ENCODE data around the gene HSPA1L. TPM values are rescaled to one million over a fixed set of nuclear protein-coding genes. Genes with fewer than 3 reads are reported as not detected.
"Not testable (repeated sequence)": the region's sequence is repeated elsewhere in the genome, so short reads cannot be mapped to it uniquely, and the experiment has no call there.

HSPA1L gene
- total RNA-seq, 3 donors from 2014 or later: 1.2 to 3.4 (median 1.3) TPM

DNA sequence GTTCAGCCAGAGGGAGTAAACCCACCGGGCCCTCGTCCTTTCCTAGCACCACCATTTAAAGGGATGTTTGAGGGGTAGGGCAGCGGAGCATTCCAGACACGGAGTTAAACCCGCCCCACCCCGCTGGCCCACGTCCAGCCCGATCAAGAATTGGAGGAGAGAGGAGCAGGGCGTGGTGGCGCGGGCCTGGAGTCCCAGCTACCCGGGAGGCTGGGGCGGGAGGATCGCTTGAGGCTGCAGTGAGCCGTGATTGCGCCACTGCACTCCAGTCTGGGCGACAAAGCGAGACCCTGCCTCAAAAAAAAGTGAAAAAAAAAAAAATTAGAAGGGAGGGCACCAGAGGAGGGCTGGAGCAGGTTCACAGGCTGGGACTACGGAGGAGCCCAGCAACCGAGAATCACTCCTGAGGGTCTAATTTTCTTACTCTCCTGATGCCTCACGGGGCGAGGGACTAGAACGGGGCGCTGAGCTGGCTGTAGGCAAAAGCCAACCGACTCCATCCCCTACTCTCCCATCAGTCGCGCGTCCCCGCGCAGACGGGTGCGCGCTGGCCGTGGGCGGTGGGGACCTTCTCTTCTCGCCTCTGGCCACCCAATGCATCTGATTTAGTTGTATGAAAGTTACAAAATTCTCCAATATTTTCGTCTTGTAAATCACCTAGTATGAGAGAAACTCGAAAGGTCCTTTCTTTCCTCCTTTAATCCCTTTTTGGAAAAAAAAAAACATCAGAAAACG, 6.4 kb upstream of the HSPA1L start:
- peak; percentile 62 for ATAC-seq
- Histone ChIP-seq H3K4me1 (ENCODE audit: low read depth) (peaks cover 67% of the 10 kb centered on the region), H3K9me3 (no peaks in the 10 kb centered on the region), H3K36me3 (ENCODE audit: low read depth) (no peaks in the 10 kb centered on the region), H3K4me3 (peak overlapping the region; percentile 17)
- intact Hi-C loops (cut with DNase I, micrococcal nuclease): no loop called here
- TF ChIP-seq, protein P1, sequence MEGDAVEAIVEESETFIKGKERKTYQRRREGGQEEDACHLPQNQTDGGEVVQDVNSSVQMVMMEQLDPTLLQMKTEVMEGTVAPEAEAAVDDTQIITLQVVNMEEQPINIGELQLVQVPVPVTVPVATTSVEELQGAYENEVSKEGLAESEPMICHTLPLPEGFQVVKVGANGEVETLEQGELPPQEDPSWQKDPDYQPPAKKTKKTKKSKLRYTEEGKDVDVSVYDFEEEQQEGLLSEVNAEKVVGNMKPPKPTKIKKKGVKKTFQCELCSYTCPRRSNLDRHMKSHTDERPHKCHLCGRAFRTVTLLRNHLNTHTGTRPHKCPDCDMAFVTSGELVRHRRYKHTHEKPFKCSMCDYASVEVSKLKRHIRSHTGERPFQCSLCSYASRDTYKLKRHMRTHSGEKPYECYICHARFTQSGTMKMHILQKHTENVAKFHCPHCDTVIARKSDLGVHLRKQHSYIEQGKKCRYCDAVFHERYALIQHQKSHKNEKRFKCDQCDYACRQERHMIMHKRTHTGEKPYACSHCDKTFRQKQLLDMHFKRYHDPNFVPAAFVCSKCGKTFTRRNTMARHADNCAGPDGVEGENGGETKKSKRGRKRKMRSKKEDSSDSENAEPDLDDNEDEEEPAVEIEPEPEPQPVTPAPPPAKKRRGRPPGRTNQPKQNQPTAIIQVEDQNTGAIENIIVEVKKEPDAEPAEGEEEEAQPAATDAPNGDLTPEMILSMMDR (IDR thresholded peaks at IDR 0.05): no peak
- peak; percentile 93 to 95 (median 93) for DNase-seq

DNA sequence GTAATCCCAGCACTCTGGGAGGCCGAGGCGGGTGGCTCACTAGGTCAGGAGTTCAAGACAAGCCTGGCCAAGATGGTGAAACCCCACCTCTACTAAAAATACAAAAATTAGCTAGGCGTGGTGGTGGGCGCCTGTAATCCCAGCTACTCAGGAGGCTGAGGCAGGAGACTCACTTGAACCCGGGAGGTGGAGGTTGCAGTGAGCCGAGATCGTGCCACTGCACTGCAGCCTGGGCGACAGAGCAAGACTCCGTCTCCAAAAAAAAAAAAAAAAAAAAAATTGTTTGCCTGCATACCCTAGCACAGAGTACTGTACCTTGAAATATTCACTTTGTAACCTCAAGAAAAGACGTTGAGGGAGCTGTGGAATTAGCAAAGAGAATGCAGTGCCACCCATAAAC, 5.3 kb upstream of the HSPA1L start:
- H3K4me1 ChIP-seq (ENCODE audit: low read depth): peaks cover 59% of the 10 kb centered on the region
- intact Hi-C loops (cut with DNase I, micrococcal nuclease); H3K4me3 ChIP-seq; H3K36me3 ChIP-seq (ENCODE audit: low read depth); ATAC-seq; H3K9me3 ChIP-seq: not testable (repeated sequence)
- DNase-seq: peak in 1 of 3 donors; percentile 48

DNA sequence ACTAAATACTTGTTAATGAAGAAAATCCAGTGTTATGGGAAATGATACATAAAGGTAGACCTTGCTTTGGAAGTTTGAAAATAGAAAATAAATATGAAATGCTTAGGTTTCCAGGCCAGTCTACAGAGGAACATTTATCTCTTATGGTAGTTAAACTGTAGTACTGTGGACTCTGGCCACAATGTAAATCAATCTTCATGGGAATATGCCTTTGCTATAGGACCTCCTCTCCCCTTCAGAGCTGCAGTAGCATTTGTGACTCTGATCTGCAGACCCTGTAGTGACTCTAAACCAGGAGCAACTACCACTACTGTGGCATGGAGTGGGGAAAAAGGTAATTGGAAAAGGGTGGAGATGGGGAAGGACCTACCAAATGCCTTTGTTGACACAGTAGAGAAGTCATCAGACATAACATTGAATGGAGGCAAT, 4.8 kb upstream of the HSPA1L start:
- no peak for DNase-seq
- TF ChIP-seq, protein P1 (IDR thresholded peaks at IDR 0.05): no peak
- Histone ChIP-seq H3K4me1 (ENCODE audit: low read depth) (peaks cover 54% of the 10 kb centered on the region), H3K4me3 (no peak overlapping the region), H3K36me3 (ENCODE audit: low read depth) (no peaks in the 10 kb centered on the region), H3K9me3 (no peaks in the 10 kb centered on the region)
- peak; percentile 6 for ATAC-seq
- intact Hi-C loops (cut with DNase I, micrococcal nuclease): no loop called here

DNA sequence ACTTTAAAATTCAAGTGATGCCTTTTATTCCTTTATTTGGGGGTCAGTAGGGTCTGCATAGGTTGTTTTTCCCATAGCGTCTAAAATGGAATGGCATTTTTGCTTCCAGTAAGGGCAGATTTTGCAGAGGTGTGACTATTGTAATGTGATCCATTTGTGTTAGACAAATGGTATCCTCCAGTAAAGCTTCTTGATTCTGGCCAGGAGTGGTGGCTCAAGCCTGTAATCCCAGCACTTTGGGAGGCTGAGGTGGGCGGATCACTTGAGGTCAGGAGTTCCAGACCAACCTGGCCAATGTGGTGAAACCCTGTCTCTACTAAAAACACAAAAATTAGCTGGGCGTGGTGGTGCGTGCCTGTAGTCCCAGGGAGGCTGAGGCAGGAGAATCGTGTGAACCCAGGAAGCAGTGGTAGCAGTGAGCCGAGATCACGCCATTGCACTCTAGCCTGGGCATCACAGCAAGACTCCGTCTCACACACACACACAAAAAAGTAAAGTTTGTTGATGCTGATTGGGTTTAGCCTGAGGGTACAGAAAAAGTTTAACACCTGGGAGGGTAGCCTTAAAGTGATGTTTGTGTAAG, 2.9 kb upstream of the HSPA1L start:
- H3K36me3 ChIP-seq (ENCODE audit: low read depth); ATAC-seq; H3K4me3 ChIP-seq; intact Hi-C loops (cut with DNase I, micrococcal nuclease); H3K9me3 ChIP-seq: not testable (repeated sequence)
- DNase-seq: peak in 1 of 3 donors; percentile 30
- H3K4me1 ChIP-seq (ENCODE audit: low read depth): peaks cover 50% of the 10 kb centered on the region

DNA sequence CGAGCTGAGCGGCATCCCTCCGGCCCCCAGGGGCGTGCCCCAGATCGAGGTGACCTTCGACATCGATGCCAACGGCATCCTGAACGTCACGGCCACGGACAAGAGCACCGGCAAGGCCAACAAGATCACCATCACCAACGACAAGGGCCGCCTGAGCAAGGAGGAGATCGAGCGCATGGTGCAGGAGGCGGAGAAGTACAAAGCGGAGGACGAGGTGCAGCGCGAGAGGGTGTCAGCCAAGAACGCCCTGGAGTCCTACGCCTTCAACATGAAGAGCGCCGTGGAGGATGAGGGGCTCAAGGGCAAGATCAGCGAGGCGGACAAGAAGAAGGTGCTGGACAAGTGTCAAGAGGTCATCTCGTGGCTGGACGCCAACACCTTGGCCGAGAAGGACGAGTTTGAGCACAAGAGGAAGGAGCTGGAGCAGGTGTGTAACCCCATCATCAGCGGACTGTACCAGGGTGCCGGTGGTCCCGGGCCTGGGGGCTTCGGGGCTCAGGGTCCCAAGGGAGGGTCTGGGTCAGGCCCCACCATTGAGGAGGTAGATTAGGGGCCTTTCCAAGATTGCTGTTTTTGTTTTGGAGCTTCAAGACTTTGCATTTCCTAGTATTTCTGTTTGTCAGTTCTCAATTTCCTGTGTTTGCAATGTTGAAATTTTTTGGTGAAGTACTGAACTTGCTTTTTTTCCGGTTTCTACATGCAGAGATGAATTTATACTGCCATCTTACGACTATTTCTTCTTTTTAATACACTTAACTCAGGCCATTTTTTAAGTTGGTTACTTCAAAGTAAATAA, 2.2 kb upstream of the HSPA1L start:
- peaks cover 45% of the 10 kb centered on the region for H3K4me1 ChIP-seq (ENCODE audit: low read depth)
- H3K36me3 ChIP-seq (ENCODE audit: low read depth); ATAC-seq; H3K4me3 ChIP-seq; intact Hi-C loops (cut with DNase I, micrococcal nuclease); H3K9me3 ChIP-seq: not testable (repeated sequence)
- peak in 1 of 3 donors; percentile 54 for DNase-seq

DNA sequence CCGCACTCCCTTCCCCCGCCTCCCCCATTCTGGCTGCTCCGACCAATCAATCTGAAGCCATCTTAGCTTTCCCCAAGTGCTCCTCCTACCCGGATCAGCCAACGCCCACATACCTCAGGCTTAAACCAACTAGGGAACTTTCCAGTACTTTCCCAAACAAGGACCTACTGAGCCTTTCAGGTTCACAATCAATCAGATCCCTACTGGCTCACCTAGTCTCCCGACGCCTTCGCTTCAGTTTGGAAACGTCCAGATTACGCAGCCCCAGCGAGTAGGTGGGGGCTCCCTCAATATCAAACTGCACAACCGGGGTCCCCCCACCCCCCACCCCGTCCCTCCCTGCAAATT, 432 bp downstream of the HSPA1L start:
- DNase-seq (peak; percentile 93 to 97 (median 96)), ATAC-seq (peak; percentile 87)
- peaks cover 26% of the 10 kb centered on the region for H3K4me1 ChIP-seq (ENCODE audit: low read depth)
- peak overlapping the region; percentile 0 for H3K4me3 ChIP-seq
- intact Hi-C loops (cut with DNase I, micrococcal nuclease): no loop called here
- TF ChIP-seq, protein P1 (IDR thresholded peaks at IDR 0.05): no peak
- no peaks in the 10 kb centered on the region for H3K36me3 ChIP-seq (ENCODE audit: low read depth)
- no peaks in the 10 kb centered on the region for H3K9me3 ChIP-seq

DNA sequence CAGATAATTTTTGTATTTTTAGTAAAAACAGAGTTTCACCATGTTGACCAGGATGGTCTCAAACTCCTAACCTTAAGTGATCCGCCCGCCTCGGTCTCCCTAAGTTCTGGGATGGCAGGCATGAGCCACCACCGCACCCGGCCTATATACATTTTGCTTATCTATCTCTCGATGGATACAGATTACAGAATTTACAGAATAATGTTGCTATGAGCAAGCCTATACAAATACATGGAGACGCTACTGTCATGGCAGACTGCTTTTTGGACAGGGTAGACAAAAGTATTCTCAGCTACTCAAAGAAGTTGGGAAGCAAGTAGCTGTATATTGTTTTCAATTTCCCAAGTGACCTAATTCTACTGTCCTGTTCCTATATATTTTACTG, 1.6 kb downstream of the HSPA1L start:
- intact Hi-C loops (cut with DNase I, micrococcal nuclease): no loop called here
- Histone ChIP-seq H3K9me3 (no peaks in the 10 kb centered on the region), H3K4me1 (ENCODE audit: low read depth) (peaks cover 15% of the 10 kb centered on the region), H3K4me3 (no peak overlapping the region), H3K36me3 (ENCODE audit: low read depth) (no peaks in the 10 kb centered on the region)
- TF ChIP-seq, protein P1 (IDR thresholded peaks at IDR 0.05): no peak
- DNase-seq (peak in 1 of 3 donors; percentile 38), ATAC-seq (no peak)

Data from mucosa of descending colon (tissue), 3 donors.